HL-60 (cell line): Measurements from ENCODE around the gene ZNRF3.

Source experiments
- DNase-seq, 2 experiments: peaks; one replicate each; pipeline ENCODE4 v3.0.0-alpha.2; 2010 to 2020; ENCODE audit warnings: low read depth in 1 of 2, low spot score in 1 of 2
- H3K27ac ChIP-seq: fragments of 250-450 bp; sonication (Bioruptor Pico); replicated peaks from 2 replicates; pipeline ENCODE4 v1.5.1; 2020; ENCODE audit warnings: mild to moderate bottlenecking, moderate library complexity
- H3K27me3 ChIP-seq: fragments of 250-450 bp; sonication (Bioruptor Pico); 2 replicates; pipeline ENCODE4 v1.5.1; 2021; ENCODE audit warnings: mild to moderate bottlenecking, moderate library complexity; ENCODE audit not compliant: insufficient read depth, poor library complexity, severe bottlenecking
- H3K4me3 ChIP-seq: replicated peaks from 2 replicates; pipeline ENCODE4 v1.5.1; 2011; ENCODE audit warnings: mild to moderate bottlenecking, control low read depth, low read length; ENCODE audit not compliant: insufficient read depth
- GABPA ChIP-seq: IDR thresholded peaks from 2 replicates; pipeline ENCODE4 v1.6.1; 2012; ENCODE audit warnings: low read depth
- POLR2AphosphoS5 ChIP-seq: IDR thresholded peaks from 2 replicates; pipeline ENCODE4 v1.6.1; 2012; ENCODE audit warnings: low read depth
- SPI1 ChIP-seq: IDR thresholded peaks from 2 replicates; pipeline ENCODE4 v1.6.1; 2012; ENCODE audit warnings: low read depth, mild to moderate bottlenecking, borderline replicate concordance
- TF ChIP-seq, protein P1 (sequence below): IDR thresholded peaks from one replicate; pipeline ENCODE4 v1.5.1; 2011; ENCODE audit warnings: low read length, control low read depth, inconsistent platforms; ENCODE audit not compliant: insufficient read depth
- TF ChIP-seq, protein P2 (sequence below): IDR thresholded peaks from 2 replicates; pipeline ENCODE4 v1.6.1; 2012; ENCODE audit warnings: low read depth; ENCODE audit not compliant: insufficient replicate concordance

The ZNRF3 gene

DNA sequence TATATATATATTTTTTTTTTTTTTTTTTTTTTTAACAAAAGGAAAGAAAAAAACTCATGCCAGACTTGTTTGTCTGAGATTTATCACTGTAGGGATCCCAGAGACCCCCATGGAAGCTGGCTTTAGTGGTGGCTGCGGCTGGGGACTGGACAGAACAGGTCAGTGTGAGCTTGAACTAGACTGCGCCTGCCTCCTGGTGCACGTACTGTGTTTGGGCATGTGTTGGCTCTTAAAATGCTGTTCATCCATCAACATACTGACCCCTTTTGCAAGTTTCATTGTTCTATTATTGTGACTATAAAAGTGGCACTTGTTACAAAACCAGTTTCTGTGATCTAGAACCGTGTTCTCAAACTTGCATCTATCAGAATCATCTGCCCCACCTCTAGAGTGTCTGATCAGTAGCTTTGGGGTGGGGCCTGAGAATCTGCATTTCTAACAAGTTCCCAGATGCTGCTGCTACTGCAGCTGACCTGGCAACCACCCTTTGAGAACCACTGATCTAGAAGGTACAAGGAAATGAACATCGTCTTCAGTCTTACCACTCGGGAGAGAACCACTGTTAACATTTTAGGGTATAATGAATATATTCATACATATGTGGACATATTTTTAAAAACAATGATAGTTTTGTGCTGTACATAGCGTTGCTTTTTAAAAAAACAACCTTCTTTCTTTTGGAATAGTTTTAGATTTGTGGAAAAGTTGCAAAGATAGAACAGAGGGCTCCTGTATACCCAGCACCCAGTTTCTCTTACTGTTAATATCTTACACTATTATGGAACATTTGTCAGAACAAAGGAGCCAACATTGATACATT lies 54.0 kb downstream of the ZNRF3 start:
- Histone ChIP-seq H3K4me3 (no peak overlapping the region), H3K27me3 (no peaks in the 10 kb centered on the region), H3K27ac (no peak overlapping the region)
- TF ChIP-seq, protein P1, sequence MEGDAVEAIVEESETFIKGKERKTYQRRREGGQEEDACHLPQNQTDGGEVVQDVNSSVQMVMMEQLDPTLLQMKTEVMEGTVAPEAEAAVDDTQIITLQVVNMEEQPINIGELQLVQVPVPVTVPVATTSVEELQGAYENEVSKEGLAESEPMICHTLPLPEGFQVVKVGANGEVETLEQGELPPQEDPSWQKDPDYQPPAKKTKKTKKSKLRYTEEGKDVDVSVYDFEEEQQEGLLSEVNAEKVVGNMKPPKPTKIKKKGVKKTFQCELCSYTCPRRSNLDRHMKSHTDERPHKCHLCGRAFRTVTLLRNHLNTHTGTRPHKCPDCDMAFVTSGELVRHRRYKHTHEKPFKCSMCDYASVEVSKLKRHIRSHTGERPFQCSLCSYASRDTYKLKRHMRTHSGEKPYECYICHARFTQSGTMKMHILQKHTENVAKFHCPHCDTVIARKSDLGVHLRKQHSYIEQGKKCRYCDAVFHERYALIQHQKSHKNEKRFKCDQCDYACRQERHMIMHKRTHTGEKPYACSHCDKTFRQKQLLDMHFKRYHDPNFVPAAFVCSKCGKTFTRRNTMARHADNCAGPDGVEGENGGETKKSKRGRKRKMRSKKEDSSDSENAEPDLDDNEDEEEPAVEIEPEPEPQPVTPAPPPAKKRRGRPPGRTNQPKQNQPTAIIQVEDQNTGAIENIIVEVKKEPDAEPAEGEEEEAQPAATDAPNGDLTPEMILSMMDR = no peak
- TF ChIP-seq POLR2AphosphoS5 = no peak
- TF ChIP-seq, protein P2, sequence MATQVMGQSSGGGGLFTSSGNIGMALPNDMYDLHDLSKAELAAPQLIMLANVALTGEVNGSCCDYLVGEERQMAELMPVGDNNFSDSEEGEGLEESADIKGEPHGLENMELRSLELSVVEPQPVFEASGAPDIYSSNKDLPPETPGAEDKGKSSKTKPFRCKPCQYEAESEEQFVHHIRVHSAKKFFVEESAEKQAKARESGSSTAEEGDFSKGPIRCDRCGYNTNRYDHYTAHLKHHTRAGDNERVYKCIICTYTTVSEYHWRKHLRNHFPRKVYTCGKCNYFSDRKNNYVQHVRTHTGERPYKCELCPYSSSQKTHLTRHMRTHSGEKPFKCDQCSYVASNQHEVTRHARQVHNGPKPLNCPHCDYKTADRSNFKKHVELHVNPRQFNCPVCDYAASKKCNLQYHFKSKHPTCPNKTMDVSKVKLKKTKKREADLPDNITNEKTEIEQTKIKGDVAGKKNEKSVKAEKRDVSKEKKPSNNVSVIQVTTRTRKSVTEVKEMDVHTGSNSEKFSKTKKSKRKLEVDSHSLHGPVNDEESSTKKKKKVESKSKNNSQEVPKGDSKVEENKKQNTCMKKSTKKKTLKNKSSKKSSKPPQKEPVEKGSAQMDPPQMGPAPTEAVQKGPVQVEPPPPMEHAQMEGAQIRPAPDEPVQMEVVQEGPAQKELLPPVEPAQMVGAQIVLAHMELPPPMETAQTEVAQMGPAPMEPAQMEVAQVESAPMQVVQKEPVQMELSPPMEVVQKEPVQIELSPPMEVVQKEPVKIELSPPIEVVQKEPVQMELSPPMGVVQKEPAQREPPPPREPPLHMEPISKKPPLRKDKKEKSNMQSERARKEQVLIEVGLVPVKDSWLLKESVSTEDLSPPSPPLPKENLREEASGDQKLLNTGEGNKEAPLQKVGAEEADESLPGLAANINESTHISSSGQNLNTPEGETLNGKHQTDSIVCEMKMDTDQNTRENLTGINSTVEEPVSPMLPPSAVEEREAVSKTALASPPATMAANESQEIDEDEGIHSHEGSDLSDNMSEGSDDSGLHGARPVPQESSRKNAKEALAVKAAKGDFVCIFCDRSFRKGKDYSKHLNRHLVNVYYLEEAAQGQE = no peak
- TF ChIP-seq GABPA = no peak
- TF ChIP-seq SPI1 = no peak
- DNase-seq = no peak

DNA sequence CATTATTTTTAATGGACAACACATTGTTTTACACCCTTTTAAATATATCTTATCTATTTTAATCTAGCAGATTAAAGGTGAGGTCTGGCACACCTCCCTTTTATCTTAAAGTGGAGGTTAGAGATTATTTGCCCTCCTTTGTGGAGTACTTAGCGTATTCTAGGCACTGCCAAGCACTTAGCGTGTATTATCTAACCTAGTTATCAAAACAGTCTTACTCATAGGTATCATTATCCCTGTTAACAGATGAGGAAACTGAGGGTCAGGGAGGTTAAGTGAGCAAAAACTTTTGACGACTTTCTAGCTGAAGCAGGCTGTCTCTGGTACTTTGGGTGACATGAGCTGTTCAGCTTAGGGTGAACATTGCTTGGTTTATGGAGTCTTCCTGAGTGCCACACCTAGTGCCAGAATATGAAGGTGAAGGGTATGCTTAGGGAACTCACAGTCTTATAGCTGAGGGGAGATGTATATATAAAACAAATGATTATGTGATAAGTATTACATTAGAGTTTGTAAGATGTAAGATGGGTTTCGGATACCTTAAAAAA lies 55.0 kb downstream of the ZNRF3 start:
- DNase-seq = no peak
- H3K4me3 ChIP-seq = no peak overlapping the region
- H3K27ac ChIP-seq = no peak overlapping the region
- H3K27me3 ChIP-seq = no peaks in the 10 kb centered on the region
- TF ChIP-seq, protein P2 = no peak

DNA sequence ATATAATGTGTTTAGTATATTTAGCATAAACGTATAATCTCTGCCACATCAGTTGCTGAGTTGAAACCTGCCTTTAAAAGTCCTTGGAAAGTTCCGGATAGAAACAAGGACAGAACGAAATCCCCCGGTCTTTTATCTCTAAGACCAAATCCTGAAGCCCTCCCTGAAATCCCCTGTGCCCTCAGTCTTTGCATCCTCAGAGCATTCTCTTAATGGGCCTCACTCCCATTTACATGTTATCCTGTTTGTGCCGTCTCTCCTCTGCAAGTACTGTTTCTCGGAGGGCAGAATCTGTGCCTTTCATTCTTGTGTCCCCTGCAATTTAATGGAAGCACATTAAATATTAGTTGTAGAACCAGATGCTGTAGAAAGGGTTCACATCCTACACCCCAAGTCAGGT lies 56.0 kb downstream of the ZNRF3 start:
- TF ChIP-seq GABPA = no peak
- TF ChIP-seq, protein P1 = no peak
- TF ChIP-seq SPI1 = no peak
- no peak for TF ChIP-seq POLR2AphosphoS5
- TF ChIP-seq, protein P2 = no peak
- Histone ChIP-seq H3K27me3 (no peaks in the 10 kb centered on the region), H3K27ac (no peak overlapping the region), H3K4me3 (no peak overlapping the region)
- DNase-seq = no peak
